ENCODE measurements around the gene PCDHB6. TPM values are rescaled to one million over a fixed set of nuclear protein-coding genes. Genes with fewer than 3 reads are reported as not detected.

PCDHB6 gene
- total RNA-seq, 1 experiment from 2014 or later: not detected

DNA sequence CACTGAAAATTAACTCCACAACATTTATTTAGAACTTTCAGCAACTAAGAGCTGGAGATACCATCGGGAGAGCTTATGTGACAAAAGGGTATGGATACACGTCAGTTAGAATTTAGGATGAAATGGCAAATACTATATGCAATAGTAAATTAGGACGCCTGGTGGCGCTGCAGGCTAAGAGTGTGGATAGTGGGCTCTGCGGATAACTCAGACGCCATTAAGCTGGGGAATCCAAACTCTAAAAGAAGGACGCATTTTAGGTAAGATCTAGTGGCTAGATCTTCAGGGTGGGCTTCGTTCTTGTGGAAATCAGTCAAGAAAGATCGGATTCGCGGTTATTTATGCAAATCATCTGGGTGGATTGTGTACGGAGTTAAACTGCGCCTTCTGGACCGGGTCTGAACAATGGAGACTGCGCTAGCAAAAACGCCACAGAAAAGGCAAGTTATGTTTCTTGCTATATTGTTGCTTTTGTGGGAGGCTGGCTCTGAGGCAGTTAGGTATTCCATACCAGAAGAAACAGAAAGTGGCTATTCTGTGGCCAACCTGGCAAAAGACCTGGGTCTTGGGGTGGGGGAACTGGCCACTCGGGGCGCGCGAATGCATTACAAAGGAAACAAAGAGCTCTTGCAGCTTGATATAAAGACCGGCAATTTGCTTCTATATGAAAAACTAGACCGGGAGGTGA lies 14.7 kb upstream of the PCDHB6 start, which contains the start of gene PCDHB5:
TSS of gene PCDHB5 (plus strand) at position 177 of the 688 bp plus-strand sequence. CDS start at position 406, 229 bp downstream.
- H3K4me2 ChIP-seq (ENCODE audit: insufficient read depth, insufficient read length, low read length): no peak within 1 kb of the TSS
- no peak within 1 kb of the TSS for H2BK12ac ChIP-seq (ENCODE audit: insufficient read length, low read depth, low read length)
- no peak within 1 kb of the TSS for H2AK5ac ChIP-seq (ENCODE audit: insufficient read length, low read length)
- H4K8ac ChIP-seq (replicated peaks; ENCODE audit: insufficient read length, low read depth, low read length): no peak within 1 kb of the TSS
- Mint-ChIP-seq H3K36me3 (ENCODE audit: insufficient read depth in 1 of 3, low read depth in 3 of 3) (peaks cover 16 to 44% (median 20%) of the 10 kb centered on the region in 3 experiments), H3K4me1 (peaks cover 4 to 7% of the 10 kb centered on the region in 2 experiments; a peak in 2 of 4 replicates), H3K9me3 (peaks cover 45 to 60% of the 10 kb centered on the region in 2 experiments), H3K27me3 (ENCODE audit: low read depth) (peaks cover 2% of the 10 kb centered on the region; the same call in 1 of the 2 replicates), H3K4me3 (peak within 1 kb of the TSS in 1 of 2 experiments; percentile 63; a peak in 2 of 5 replicates), H3K27ac (peak within 1 kb of the TSS in 2 of 3 experiments; percentile 41 to 46; a peak in 4 of 7 replicates)
- no peak within 1 kb of the TSS for H4K5ac ChIP-seq (ENCODE audit: insufficient read length, low read depth, low read length)
- no peak within 1 kb of the TSS for H4K91ac ChIP-seq (ENCODE audit: insufficient read length, low read depth, low read length)
- no peak within 1 kb of the TSS for H3K27ac ChIP-seq (ENCODE audit: insufficient read length, low read depth, low read length)
- no peak within 1 kb of the TSS for H3K23ac ChIP-seq (ENCODE audit: insufficient read length, low read depth, low read length)
- peak; percentile 68 for DNase-seq
- H2BK5ac ChIP-seq (ENCODE audit: insufficient read length, low read length): no peak within 1 kb of the TSS
- no peak within 1 kb of the TSS for H3K56ac ChIP-seq (ENCODE audit: insufficient read length, low read depth, low read length)
- peak within 1 kb of the TSS; percentile 78 for H2BK20ac ChIP-seq (ENCODE audit: low read depth, low read length, poor library complexity, severe bottlenecking)
- no CpG with 5 or more reads among the region's 22 CpGs for WGBS (ENCODE audit: extremely low coverage, insufficient read length, low lambda C conversion rate)
- H3K9ac ChIP-seq (ENCODE audit: extremely low read depth, insufficient read length, low read length): no peak within 1 kb of the TSS
- peak within 1 kb of the TSS; percentile 90 for H2AFZ ChIP-seq (ENCODE audit: low read length)
- H4K20me1 ChIP-seq (ENCODE audit: control insufficient read depth, insufficient read depth, insufficient read length): no peaks in the 10 kb centered on the region
- H3K79me1 ChIP-seq (ENCODE audit: insufficient read depth, low read depth, low read length, poor library complexity, severe bottlenecking): no peaks in the 10 kb centered on the region
- no peaks in the 10 kb centered on the region for H3K27me3 ChIP-seq (ENCODE audit: insufficient read depth, low read length)
- peak; percentile 81 for TF ChIP-seq CTCF (conservative IDR thresholded peaks at IDR 0.05)
- no peaks in the 10 kb centered on the region for H3K79me2 ChIP-seq (ENCODE audit: insufficient read depth, low read length)
- H3K4ac ChIP-seq (ENCODE audit: low read depth, low read length): no peak within 1 kb of the TSS; the same call in 1 of the 2 replicates
- H3T11ph ChIP-seq (ENCODE audit: low read length): peak within 1 kb of the TSS; percentile 89
- no peaks in the 10 kb centered on the region for H3K4me1 ChIP-seq (ENCODE audit: insufficient read depth, low read length)
- H3K14ac ChIP-seq (ENCODE audit: insufficient read depth, low read length): peak within 1 kb of the TSS; percentile 93; the same call in 1 of the 2 replicates
- H3K23me2 ChIP-seq (ENCODE audit: insufficient read length, low read depth, low read length, poor library complexity, severe bottlenecking): peaks cover 6% of the 10 kb centered on the region
- peak within 1 kb of the TSS; percentile 98 for H3K18ac ChIP-seq (ENCODE audit: insufficient read length, low read depth, low read length)
- no peaks in the 10 kb centered on the region for H3K9me3 ChIP-seq (ENCODE audit: control insufficient read depth, low read depth, low read length)
- no peak within 1 kb of the TSS for H2BK15ac ChIP-seq (ENCODE audit: low read depth, low read length)
- H2BK120ac ChIP-seq (ENCODE audit: low read depth, low read length, poor library complexity, severe bottlenecking): peak within 1 kb of the TSS; percentile 87

Measured in H9 (cell line).